Activated CD4-positive, alpha-beta memory T cell treated with anti-CD3 and anti-CD28 coated beads, Interleukin-2, amount 10 ng/mL, durations not matched to agents 7 days and 5 days (primary cell): ENCODE results near the gene IPO5. TPM values are rescaled to one million over a fixed set of nuclear protein-coding genes. Genes with fewer than 3 reads are reported as not detected.

ENCODE experiments used
- CTCF ChIA-PET: fragments of 350-600 bp; sonication (Branson Sonifier 250); formaldehyde crosslinking; loops from one replicate; lab custom pipeline; 2021; ENCODE audit warnings: antibody characterized with exemption, inconsistent platforms; lab: Charles Lee
- POLR2A ChIA-PET: fragments of 350-600 bp; sonication (Branson Sonifier 250); formaldehyde crosslinking; loops from one replicate; lab custom pipeline; 2021; ENCODE audit warnings: antibody characterized with exemption; lab: Charles Lee
- DNase-seq: peaks from one replicate; pipeline ENCODE4 v3.0.0-alpha.2; 2020
- H3K27ac Mint-ChIP-seq: one replicate; pipeline ENCODE4 v1.8.0; 2021; ENCODE audit warnings: mild to moderate bottlenecking, mixed read lengths
- H3K27me3 Mint-ChIP-seq: one replicate; pipeline ENCODE4 v1.8.0; 2021; ENCODE audit warnings: mixed read lengths
- H3K36me3 Mint-ChIP-seq: one replicate; pipeline ENCODE4 v1.8.0; 2021; ENCODE audit warnings: low read depth, mixed read lengths
- H3K4me1 Mint-ChIP-seq: one replicate; pipeline ENCODE4 v1.8.0; 2021; ENCODE audit warnings: mixed read lengths
- H3K4me3 Mint-ChIP-seq: one replicate; pipeline ENCODE4 v1.8.0; 2021; ENCODE audit warnings: mild to moderate bottlenecking, mixed read lengths
- H3K9me3 Mint-ChIP-seq: one replicate; pipeline ENCODE4 v1.8.0; 2021; ENCODE audit warnings: mixed read lengths
- total RNA-seq, 2 experiments: library from RNA; stranded (reverse); gene quantifications; one replicate each; pipeline ENCODE4 v1.2.3, GENCODE V29; 2021

The IPO5 gene
- 10 to 100 TPM; 83.9 to 85.6 TPM for total RNA-seq

DNA sequence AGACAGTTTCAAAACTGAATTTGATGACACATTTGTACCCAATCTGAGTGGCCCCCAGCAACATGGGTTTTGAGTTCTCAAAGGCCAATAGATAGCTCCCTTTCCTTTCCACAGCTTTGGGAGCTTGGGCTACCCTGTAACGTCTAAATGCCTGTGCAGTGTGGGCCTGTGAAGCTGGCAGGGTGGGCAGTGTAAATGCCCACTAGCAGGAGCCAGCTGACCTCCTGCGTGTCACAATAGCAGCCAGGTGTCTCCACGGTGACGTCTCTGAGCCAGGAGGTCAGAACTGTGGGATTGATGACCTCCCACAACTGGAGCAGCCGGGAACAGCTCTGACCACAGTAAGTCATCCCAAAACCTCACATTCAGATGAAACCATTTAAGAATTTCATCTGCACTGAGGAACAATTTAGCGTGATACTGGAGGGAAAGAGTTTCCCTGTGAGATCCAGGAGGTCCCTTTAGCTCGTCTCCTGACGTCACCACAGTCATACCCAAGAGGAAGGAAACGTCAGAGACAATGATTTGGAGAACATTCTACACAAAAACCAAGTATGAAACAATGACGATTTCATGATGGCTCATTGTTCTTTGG is at the start of gene IPO5:
TSS of gene IPO5 (plus strand) at position 300 of the 595 bp plus-strand sequence. CDS start 23,022 bp downstream, outside the sequence.
- no peak for DNase-seq
- Mint-ChIP-seq H3K27ac (no peak within 1 kb of the TSS), H3K9me3 (peaks cover 4% of the 10 kb centered on the region), H3K4me1 (no peaks in the 10 kb centered on the region), H3K4me3 (no peak within 1 kb of the TSS), H3K36me3 (no peaks in the 10 kb centered on the region), H3K27me3 (no peaks in the 10 kb centered on the region)
- CTCF ChIA-PET = no interaction called here
- POLR2A ChIA-PET = no interaction called here

DNA sequence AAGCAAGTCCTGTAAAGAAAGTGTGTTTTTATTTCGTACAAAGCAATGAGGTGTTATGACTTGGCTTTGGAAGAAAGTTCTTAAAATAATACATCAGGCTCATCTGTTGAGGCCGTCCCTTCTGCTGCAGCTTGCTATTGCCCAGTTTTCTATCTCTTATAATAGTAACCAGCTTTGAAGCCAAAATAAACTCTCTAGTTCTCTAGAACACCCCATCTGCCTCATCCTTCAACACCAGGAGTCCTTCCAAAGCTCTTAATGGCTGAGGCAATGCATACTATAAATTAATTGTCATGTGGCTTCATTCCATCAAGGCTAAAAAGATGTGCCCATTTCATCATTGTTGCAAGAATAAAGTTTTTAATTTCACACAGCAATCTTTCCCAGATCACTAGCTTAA is 49.4 kb upstream of the IPO5 start:
- Mint-ChIP-seq H3K27ac (no peak overlapping the region), H3K27me3 (peaks cover 12% of the 10 kb centered on the region), H3K4me1 (no peaks in the 10 kb centered on the region), H3K36me3 (no peaks in the 10 kb centered on the region), H3K4me3 (no peak overlapping the region), H3K9me3 (no peaks in the 10 kb centered on the region)
- DNase-seq = no peak
- CTCF ChIA-PET = no interaction called here
- POLR2A ChIA-PET = no interaction called here

DNA sequence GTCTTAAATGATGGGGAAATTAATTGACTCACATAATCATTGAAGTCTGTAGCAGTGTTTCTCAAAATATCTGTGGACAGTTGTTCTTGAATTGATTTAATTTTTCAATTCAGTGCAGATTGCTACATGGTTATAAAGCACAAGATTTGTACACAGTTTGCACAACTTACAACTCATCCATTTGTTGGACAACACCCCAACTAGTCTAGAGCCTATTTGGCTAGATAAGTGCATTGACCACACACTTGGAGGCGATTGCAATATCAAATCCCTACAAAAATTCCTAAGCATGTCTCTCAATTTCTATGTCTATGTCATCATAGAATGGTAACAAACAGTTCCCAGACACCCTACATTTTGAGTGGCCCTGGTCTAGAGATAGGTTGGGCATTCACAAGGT is 48.0 kb upstream of the IPO5 start:
- Mint-ChIP-seq H3K36me3 (no peaks in the 10 kb centered on the region), H3K4me3 (no peak overlapping the region), H3K9me3 (no peaks in the 10 kb centered on the region), H3K27ac (no peak overlapping the region), H3K4me1 (no peaks in the 10 kb centered on the region), H3K27me3 (peaks cover 16% of the 10 kb centered on the region)
- DNase-seq = no peak
- POLR2A ChIA-PET = no interaction called here
- CTCF ChIA-PET = no interaction called here

DNA sequence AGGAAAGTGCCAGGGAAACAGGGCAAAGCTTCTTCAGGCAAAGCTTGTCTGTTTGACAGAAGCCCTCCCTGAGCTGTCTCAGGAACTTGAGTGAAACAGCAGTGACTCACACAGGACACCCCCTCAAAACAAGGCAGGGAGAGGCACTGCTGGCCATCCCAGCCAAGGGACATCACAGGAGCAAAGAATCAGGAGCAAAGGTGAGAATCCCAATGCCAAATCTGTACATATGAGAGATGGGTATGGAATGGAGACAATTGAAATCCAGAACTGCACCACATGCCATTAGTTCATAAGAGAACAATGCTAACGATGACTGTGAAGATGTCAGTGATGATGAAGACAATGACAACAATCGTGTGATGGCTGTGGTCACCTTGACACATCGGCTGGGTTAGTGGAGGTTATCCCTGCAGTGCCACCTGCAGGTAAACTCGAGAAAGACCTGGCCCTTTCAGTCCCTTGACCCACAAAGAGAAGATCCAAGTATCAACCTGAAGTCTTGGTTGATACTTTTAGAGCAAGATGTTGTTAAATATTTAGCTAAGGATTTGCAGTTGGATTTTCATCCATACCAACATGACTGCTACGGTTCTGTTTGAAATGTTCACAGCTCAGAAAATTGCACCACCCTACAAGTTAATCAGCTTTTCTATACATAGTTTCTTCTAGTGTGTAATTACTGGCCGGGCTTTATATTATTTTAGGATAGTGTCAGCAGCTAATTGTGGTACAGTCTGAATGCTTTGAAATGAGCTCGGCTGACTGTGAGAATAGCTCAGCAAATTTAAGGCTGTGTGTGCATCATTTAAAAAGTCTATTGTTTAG is 42.0 kb upstream of the IPO5 start:
- Mint-ChIP-seq H3K4me3 (no peak overlapping the region), H3K27me3 (peaks cover 14% of the 10 kb centered on the region), H3K4me1 (no peaks in the 10 kb centered on the region), H3K9me3 (peaks cover 13% of the 10 kb centered on the region), H3K27ac (no peak overlapping the region), H3K36me3 (no peaks in the 10 kb centered on the region)
- DNase-seq = no peak
- POLR2A ChIA-PET = interaction anchor here (1.2 kb wide), 1 partner anchor 64 kb away, joined by 3 read pairs; no protein-coding TSS in a partner anchor
- CTCF ChIA-PET = interaction anchor here (2.1 kb wide), 1 partner anchor 55 kb away, joined by 9 read pairs; no protein-coding TSS in a partner anchor

DNA sequence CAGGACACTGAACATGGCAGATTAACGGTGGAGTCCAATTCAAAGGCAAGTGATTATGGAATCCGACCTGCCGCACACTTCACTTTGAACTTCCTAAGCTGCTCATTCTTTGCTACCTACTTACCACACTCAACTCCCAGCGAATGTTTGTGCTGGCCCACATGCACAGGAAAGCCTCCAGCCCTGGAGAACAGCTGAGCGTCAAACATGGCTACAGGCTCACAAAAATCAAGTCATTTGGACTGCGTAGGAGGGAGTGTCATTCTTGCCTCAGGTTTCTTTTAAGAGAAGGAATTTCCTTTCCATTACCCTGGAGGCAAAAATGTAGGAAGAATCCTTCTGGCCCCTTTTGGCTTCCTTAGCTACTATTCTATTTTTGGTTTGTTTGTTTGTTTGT is 41.3 kb upstream of the IPO5 start:
- Mint-ChIP-seq H3K4me3 (no peak overlapping the region), H3K36me3 (no peaks in the 10 kb centered on the region), H3K27ac (no peak overlapping the region), H3K4me1 (no peaks in the 10 kb centered on the region), H3K9me3 (peaks cover 15% of the 10 kb centered on the region), H3K27me3 (peaks cover 14% of the 10 kb centered on the region)
- ChIA-PET CTCF (interaction anchor here (0.7 to 2.1 kb wide), 2 partner anchors 56 to 57 kb away, joined by 3 to 9 read pairs; no protein-coding TSS in a partner anchor), POLR2A (interaction anchor here (1.2 kb wide), 1 partner anchor 63 kb away, joined by 3 read pairs; no protein-coding TSS in a partner anchor)
- no peak for DNase-seq

DNA sequence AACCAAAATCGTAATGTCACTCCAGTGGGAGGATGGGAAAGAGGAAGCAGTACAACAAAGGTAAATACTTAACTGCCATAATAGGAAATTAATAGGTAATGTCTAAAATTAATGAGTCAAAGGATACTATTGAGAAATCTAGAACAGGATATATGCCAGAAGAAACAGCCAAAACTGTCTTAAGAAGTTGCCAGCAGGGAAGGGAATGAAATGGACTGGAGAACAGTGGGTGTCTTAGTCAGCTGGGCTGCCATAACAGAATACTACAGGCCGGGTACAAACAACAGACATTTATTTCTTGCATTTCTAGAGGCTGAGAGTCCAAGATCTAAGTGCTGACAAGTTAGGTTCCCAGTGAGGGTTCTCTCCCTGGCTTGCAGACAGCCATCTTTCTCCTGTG is 40.3 kb upstream of the IPO5 start:
- CTCF ChIA-PET = interaction anchor here (2.0 kb wide), 1 partner anchor 57 kb away, joined by 7 read pairs; no protein-coding TSS in a partner anchor

DNA sequence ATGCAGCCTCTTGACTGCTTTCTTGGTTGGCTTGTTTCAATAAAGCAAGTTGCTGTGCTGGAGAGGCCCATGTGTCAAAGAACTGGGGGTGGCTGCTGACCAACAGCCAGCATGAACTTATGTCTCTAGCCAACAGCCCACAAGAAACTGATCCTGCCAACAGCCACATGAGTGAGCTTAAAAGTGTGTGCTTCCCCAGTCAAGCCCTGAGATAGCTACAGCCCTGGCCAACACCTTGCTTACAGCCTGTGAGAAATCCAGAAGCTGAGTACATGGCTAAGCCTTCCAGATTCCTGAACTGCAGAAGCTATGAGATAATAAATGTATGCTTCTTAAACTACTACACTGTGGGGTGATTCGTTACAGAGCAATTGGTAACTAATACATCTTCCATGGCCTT is 38.9 kb upstream of the IPO5 start:
- no peaks in the 10 kb centered on the region for H3K36me3 Mint-ChIP-seq
- no peak overlapping the region for H3K27ac Mint-ChIP-seq
- no peaks in the 10 kb centered on the region for H3K4me1 Mint-ChIP-seq
- H3K4me3 Mint-ChIP-seq = no peak overlapping the region
- DNase-seq = no peak
- CTCF ChIA-PET = interaction anchor here (2.0 kb wide), 1 partner anchor 59 kb away, joined by 7 read pairs; no protein-coding TSS in a partner anchor
- POLR2A ChIA-PET = no interaction called here
- H3K9me3 Mint-ChIP-seq = peaks cover 15% of the 10 kb centered on the region
- H3K27me3 Mint-ChIP-seq = peaks cover 10% of the 10 kb centered on the region

More for the DNA sequence above, 40.3 kb upstream of the IPO5 start:
- POLR2A ChIA-PET = no interaction called here
- H3K36me3 Mint-ChIP-seq = no peaks in the 10 kb centered on the region
- no peak for DNase-seq
- H3K27ac Mint-ChIP-seq = no peak overlapping the region
- no peak overlapping the region for H3K4me3 Mint-ChIP-seq
- peaks cover 15% of the 10 kb centered on the region for H3K9me3 Mint-ChIP-seq
- H3K27me3 Mint-ChIP-seq = peaks cover 10% of the 10 kb centered on the region
- no peaks in the 10 kb centered on the region for H3K4me1 Mint-ChIP-seq

GRCh38 chr13:97921176-97921816 is 32.2 kb upstream of the IPO5 start:
- no peaks in the 10 kb centered on the region for H3K27me3 Mint-ChIP-seq
- no peak overlapping the region for H3K4me3 Mint-ChIP-seq

DNA sequence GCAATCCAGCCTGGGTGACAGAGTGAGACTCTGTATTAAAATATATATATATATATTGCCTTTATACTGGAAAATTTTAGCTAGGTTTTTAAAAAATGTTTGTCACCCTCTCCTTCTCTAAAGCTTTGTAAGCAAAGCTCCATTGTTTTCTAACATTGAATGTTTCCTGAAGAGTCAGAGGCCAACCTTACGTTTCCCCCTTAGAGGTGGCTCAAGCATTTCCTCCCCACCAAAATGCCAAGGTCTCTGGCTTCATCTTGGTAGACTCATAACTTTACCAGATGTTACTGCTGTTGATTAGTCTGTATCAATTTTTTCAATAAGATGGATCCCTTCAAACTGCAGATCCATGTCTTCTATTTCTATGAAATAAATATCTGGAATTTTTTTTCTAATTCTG is 25.2 kb upstream of the IPO5 start:
- ChIA-PET POLR2A (no interaction called here), CTCF (no interaction called here)

More at GRCh38 chr13:97921176-97921816, 32.2 kb upstream of the IPO5 start:
- ChIA-PET CTCF (no interaction called here), POLR2A (no interaction called here)
- no peak overlapping the region for H3K27ac Mint-ChIP-seq
- DNase-seq = no peak
- no peaks in the 10 kb centered on the region for H3K4me1 Mint-ChIP-seq
- H3K9me3 Mint-ChIP-seq = peaks cover 4% of the 10 kb centered on the region
- no peaks in the 10 kb centered on the region for H3K36me3 Mint-ChIP-seq

GRCh38 chr13:97932036-97932435 is 21.4 kb upstream of the IPO5 start:
- CTCF ChIA-PET = no interaction called here
- no peak for DNase-seq
- no peaks in the 10 kb centered on the region for H3K4me1 Mint-ChIP-seq
- H3K9me3 Mint-ChIP-seq = no peaks in the 10 kb centered on the region
- POLR2A ChIA-PET = no interaction called here
- no peak overlapping the region for H3K27ac Mint-ChIP-seq
- H3K27me3 Mint-ChIP-seq = peaks cover 7% of the 10 kb centered on the region
- H3K4me3 Mint-ChIP-seq = no peak overlapping the region
- no peaks in the 10 kb centered on the region for H3K36me3 Mint-ChIP-seq

More for the DNA sequence above, 25.2 kb upstream of the IPO5 start:
- H3K4me3 Mint-ChIP-seq = no peak overlapping the region
- no peaks in the 10 kb centered on the region for H3K36me3 Mint-ChIP-seq
- no peaks in the 10 kb centered on the region for H3K9me3 Mint-ChIP-seq
- H3K27ac Mint-ChIP-seq = no peak overlapping the region
- H3K4me1 Mint-ChIP-seq = no peaks in the 10 kb centered on the region
- peaks cover 4% of the 10 kb centered on the region for H3K27me3 Mint-ChIP-seq
- DNase-seq = no peak

DNA sequence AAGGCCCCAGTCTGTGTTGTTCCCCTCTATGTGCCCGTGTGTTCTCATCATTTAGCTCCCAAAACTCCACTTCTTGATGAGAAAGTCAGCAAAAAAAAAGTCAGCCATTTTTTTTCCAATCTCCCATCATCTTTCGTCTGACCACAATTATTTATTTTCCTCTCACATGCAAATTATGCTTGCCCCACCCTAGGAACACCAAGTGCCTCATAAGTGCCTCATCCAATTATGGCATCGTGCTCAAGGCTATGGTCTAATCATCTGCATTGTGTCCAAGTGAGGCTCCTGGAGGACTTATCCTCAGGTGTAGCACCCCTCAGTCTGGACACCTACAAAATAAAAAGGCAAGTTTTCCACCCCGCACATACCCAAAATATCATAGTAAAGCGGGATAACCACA is 20.8 kb upstream of the IPO5 start:
- Mint-ChIP-seq H3K4me3 (no peak overlapping the region), H3K4me1 (no peaks in the 10 kb centered on the region), H3K9me3 (no peaks in the 10 kb centered on the region), H3K27ac (no peak overlapping the region), H3K27me3 (peaks cover 7% of the 10 kb centered on the region), H3K36me3 (no peaks in the 10 kb centered on the region)
- POLR2A ChIA-PET = no interaction called here
- DNase-seq = no peak
- CTCF ChIA-PET = no interaction called here

- POLR2A ChIA-PET = no interaction called here
- Mint-ChIP-seq H3K27ac (no peak overlapping the region), H3K36me3 (no peaks in the 10 kb centered on the region), H3K4me3 (no peak overlapping the region), H3K27me3 (peaks cover 10% of the 10 kb centered on the region), H3K9me3 (no peaks in the 10 kb centered on the region), H3K4me1 (no peaks in the 10 kb centered on the region)
- CTCF ChIA-PET = no interaction called here
- DNase-seq = no peak
Observed at GRCh38 chr13:97933776-97934175, 19.7 kb upstream of the IPO5 start.

DNA sequence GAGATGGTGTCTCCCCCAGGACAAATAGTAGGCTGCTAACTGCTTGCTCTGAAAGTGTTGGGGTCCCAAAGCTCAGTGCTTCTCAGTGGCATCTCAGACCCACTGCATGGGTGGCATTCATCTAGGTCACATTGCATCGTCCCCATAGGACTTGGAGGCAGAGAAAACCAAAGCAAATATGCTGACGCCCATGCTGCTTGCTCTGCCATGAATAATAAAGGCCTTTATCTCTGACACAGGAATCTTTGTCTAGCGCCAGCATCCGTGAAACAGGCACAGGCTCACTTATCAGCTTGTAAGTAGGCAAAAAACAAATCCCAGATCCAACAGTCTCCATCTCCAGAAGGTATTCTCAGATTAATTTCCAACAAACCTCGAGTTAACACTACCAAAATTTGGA is 18.9 kb upstream of the IPO5 start:
- Mint-ChIP-seq H3K27me3 (peaks cover 10% of the 10 kb centered on the region), H3K9me3 (no peaks in the 10 kb centered on the region), H3K4me1 (no peaks in the 10 kb centered on the region), H3K27ac (no peak overlapping the region), H3K36me3 (no peaks in the 10 kb centered on the region), H3K4me3 (no peak overlapping the region)
- CTCF ChIA-PET = no interaction called here
- POLR2A ChIA-PET = no interaction called here
- no peak for DNase-seq
